NCI-H128 (cell line): Measurements from ENCODE around the gene AASDHPPT.

Source experiments
- DNase-seq: peaks from one replicate; lab custom pipeline; 2025; ENCODE audit not compliant: unreplicated experiment; lab: John Stamatoyannopoulos, UW

The AASDHPPT gene

DNA sequence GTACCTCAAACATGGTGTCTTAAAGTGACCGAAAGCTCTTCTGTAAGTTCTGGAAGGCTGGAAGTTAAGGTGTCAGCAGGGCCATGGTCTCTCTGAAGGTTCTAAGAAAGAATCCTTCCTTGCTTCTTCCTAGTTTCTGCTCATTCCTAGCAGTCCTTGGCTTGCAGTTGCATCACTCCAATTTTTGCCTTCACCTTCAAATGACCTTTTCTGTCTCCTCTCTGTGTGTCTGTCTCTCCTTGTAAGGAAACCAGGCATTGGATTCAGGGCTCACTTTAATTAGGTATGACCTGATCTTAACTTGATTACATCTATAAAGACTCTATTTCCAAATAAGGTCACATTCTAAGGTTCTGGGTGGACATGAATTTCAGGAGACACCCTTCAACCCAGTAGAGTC lies 8.7 kb downstream of the AASDHPPT start:
- no peak for DNase-seq

DNA sequence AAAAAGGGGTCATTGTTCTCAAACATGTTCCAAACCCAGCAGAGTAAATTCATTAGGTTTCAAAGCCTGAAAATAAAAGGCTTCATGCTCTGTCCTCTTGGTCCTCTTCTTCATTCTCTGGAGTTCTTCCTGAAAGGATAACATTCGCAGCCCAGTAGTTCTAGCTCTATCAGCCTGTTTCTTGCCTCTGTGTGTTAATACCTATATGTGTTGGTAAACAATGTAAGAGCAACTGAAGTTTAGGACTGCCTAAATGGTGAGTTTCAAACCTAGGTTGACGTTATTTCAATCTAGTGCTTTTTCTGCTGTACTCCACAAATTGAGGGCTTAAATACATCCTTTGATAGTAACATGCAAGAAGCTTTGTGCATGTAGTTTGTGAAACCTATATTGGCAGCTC lies 9.4 kb downstream of the AASDHPPT start:
- no peak for DNase-seq

DNA sequence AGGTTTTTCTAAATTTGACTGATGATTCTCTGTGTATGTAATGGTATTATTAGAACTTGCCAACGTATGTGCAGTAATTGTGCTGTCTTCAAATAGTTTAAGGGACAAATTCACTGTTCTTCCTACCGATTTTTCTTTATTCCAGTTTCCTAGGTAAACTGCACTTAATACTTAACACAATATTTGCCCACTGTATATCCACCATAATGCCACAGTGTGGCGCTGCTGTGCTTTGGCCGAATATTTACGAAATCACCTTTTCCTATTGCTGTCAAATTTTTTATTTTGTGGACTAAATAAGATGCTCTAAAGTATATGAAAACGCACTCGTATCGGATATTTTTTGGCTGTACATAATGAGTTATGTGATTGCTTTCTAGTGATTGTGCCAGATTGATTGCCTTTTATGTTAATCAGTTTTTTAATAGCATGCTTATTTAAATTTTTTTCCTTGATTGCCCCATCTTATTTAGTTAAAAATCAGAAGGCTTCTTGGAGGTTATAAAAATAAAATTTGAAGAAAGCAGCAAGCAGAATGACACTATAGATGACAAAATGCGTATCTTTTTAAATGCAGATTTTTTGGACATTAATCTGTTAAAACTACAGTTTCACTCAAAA lies 10.5 kb downstream of the AASDHPPT start:
- no peak for DNase-seq

DNA sequence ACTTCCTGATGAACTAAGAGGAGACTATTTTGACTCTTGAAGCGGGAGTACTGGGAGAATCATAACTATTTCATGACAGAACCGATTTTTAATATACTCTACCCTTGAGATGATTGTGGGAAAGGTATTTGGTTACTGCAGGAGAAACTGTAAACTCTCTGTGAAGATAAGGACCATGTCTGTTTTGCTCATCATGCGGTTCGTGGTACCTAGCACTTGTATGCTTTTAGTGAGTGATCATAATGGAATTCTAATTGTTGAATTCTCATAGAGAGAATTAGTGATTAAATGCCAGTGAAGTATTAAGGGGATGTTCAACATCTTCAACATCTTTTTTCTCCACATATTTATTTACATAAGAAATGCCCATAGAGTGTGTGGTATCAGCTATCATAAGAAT lies 11.4 kb downstream of the AASDHPPT start:
- no peak for DNase-seq

DNA sequence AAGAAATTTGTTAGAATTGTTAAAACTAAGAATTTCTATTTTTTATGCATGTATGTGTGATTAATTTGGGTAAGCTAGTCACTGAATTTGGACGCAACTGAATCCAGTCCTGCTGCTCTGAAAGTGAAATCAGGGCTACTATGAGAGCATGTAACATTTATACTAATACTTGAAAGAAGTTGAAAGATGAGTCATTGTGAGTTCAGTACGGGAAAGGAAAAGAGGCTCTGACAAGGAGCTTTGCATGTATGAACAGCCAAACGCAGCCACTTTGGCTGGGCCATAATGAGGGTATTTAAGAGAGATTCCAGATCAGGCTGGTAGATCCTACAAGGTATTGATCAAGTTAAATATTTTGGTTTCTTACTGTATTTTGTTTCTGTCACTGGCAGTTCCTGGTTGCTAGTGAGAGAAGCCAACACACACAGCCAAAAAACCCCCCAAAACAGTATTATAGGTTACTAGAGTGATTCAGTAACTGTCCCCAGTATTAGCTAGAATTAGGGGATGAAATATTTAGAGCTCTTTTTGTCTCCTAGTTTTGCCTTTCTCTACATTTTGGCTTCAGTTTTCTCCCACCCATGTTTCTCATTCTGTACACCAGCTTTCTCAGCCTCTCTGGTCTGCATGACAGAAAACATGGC lies 14.1 kb downstream of the AASDHPPT start:
- no peak for DNase-seq

DNA sequence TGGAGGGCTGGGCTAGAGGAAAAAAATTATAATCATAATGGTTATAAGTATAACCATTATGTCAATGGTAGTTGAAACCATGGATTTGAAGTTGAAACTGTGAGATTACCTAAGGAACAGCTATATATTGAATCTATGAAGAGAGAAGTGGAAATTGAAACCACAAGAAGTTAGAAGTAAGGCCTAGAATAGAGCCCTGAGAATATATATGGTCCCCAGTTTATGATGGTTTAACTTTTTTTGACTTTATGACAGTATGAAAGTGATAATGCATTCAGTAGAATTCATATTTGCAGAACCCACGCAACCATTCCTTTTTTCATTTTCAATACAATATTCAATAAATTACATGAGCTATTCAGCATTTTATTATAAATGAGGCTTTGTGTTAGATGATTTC lies 15.0 kb downstream of the AASDHPPT start:
- DNase-seq, result no peak

DNA sequence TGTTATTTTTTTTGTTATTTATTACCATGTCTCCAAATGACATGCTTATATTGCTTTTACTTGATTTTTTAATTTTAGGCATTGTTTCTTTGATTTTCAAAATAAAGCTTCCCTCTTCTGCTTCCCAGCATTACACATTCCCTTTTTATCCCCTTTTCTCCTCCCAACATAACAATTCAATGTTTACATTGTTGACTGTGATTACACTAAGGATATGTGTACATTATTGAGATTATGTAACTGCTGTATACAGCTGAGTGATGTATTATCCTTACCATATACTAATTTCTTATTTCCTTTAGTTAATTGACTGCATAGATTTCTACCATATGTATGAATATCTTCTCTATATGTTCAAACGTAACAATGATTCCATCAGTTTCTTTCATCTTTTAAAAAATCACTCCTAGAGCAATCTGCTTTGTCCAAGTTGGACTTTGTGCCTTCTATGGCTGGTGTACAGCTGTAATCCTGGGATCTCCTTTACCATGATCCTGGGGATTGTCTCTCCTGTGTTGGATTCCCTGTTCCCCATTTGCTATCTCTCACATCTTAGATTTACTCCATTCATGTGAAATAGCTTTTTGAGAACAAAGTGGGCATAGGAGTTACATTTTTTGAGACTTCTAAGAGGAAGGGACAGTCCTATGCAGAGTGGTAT lies 21.6 kb downstream of the AASDHPPT start:
- no peak for DNase-seq

DNA sequence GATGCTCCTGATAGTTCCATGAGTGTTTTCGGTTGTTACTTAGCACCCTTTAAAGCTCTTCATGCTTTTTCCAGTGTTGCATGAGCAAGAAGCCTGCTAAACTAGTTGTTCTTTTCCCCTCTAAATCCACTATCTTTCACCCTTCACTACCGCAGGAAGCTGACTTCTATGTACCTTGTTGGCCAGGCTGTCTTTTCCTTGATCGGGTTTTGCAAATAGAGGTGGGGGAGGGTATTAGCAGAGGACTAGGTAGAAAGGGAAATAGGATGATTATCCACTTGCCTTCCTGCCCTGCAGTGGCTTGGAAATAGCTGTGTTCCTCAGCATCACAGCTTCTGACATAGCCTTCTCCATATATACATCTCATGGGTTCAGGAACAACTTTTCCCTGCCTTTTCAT lies 23.9 kb downstream of the AASDHPPT start:
- DNase-seq, result no peak

DNA sequence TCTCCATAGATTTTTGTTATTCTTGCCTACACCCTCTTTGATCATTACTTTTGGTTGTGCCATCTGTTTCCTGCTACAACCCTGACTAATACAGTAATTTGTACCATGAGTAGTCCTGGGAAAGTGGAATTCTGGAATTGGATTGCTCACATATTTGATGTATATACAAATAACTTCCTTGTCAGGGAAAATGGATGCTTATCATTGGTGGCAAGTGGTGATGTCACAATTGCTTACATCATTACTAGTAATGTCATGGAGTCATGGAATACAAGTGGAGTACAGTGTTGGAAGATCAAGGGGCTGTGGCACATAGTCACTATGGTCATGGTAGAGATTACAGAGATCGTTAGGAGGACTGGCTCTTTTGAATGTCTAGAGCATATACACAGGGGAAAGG lies 24.4 kb downstream of the AASDHPPT start:
- no peak for DNase-seq

DNA sequence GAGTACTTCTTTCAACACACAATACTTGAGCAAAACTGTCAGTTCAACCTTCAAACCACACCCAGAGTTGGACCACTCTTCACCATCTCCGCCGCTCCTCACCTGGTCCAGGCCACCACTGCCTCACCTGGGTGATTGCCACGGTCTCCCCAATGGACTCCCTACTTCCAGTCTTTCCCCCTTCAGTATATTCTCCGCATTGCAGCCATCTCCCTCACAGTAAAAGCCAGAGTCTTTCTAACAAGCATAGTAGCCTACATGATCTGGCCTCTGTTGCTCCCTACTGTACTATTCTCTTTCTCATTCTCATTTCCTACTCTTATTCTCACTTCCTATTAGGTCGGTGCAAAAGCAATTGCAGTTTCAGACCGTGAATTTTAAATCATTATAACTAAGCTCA lies 28.5 kb downstream of the AASDHPPT start:
- DNase-seq, result no peak

DNA sequence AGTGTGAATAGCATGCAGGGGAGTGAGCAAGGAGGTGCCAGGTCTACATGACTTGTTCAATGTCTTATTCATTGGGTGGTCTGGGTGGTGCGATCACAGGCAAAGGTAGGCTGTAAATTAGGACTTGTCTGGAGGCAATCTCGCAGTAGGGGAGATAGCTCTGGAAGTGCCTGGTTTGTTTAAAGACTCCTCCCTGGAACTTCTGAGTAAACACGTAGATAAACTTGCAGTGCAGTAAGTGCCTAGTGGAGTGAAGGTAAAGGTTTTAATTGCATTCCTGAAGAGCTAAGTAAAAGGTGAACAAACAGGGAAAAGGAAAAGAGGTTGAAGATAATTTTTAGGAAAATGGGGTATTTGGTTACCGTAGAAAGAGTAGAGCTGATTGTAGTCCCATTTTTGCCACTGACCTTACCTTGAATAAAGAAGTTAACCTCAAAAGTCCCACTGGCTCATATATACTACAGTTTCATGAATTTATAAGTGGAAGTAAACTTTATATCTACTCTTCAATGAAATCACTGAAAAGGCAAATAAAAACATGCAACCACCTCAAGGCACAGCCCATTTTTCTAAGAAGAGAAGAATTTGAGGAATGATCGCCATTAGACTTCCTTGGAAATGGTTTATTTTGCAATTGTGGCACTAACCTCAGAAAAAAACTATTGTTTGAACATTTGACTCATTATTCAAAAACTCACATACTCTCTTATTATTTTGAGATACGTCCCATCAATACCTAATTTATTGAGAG lies 44.3 kb downstream of the AASDHPPT start:
- no peak for DNase-seq

DNA sequence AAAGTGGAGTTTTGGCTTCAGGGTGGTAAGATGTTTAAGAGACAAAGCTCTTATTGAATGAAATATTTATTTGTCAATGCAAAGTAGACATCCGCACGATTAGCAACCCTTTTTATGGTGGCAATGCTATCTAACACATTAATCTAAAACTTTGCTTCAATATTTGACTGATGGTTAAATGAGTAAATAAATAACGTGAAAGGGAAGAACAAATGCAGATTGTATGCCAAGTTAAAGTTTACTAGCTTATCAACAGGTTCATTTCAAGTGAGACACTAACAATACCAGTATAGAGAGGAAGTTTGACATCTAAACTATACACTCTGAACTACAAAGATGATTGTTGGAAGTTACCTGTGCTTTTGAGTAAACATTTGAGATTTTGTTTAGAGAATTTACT lies 50.1 kb downstream of the AASDHPPT start:
- no peak for DNase-seq

DNA sequence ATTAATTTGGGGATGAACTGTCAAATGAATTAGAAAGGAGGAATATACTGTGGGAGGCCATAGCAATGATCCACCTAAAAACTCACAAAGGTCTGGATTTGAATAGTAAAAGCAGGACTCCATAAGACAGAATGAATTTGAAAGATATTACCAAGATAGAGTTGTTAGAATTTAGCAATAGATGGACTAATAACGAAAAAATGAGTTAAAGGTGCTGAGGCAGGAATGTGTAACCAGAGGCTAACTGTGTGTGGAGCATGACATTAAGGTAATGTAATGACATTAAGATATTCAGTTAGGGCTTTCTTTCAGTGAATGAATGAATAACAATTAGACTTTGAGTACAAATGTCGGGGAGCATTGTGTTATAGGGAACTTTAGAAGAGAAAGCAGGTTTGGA lies 51.3 kb downstream of the AASDHPPT start:
- DNase-seq, result no peak

DNA sequence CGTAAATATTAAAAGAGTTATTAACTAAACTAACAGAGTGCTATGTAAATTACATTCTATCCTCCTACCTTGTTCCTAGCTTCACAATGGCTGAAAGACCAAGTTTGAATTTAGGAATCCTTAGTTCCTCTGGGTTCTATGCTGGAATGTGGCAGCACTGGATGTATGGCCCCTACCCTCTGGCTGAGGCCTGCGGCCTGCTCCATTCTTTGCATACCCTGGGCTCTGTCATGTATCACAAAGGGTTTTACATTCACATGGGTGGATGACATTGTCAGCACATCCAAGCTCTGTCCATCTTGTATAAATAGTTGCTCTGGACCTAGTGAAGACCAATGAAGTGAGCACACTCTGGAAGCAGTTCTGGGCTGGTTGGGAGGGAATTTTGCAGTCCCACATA lies 54.5 kb downstream of the AASDHPPT start:
- no peak for DNase-seq

DNA sequence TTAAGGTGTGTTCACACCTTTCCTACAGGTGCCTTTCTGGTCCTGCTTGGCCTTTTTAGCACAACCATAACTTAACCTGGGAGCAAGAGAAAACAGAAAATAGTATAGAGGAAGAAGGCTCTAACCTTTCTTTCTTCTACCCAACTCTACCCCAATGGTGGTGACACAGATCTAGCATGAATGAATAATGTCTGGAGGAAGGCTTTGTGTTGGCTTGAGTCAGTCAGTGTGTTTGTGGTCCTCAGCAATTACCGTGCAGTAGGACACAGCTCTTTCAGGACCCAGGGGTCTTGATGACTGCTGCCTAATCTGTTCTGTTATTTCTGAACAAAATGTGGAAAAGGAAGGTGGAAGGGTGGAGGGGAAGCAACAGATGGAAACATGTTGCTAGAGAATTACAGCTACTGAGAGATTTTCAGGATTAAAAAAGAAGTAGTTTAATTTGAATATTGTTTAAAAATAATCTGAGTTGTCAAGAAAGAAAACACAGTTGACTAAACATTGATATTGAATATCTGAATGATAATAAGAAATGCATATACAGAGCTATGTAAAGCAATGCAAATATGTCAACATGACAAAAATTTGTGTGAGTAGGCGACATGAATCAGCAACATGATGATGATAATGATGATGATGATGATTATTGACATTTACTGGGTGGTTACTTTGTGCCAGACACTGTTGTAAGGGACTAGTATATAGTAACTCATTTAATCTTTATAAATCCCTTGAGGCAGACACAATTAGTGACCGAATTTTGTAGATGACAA lies 55.3 kb downstream of the AASDHPPT start:
- DNase-seq, result no peak

DNA sequence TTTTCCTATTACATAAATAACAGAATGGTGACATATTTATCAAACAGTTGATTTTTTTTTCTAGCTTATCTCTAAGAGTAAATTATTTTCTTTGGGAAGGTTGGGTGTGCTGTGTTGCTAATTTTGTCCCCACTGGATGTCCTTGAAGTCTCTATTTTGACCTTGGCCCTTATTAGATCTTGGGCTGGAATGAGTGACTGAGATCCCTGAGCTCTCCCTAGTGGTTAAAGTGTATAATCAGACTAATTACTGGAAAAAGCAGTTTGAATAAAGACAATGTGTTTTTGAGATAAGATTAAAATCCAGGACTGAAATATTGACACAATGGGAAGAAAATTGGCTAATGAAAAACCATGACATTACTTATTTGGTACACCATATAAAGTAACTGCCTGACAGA lies 56.1 kb downstream of the AASDHPPT start:
- no peak for DNase-seq

DNA sequence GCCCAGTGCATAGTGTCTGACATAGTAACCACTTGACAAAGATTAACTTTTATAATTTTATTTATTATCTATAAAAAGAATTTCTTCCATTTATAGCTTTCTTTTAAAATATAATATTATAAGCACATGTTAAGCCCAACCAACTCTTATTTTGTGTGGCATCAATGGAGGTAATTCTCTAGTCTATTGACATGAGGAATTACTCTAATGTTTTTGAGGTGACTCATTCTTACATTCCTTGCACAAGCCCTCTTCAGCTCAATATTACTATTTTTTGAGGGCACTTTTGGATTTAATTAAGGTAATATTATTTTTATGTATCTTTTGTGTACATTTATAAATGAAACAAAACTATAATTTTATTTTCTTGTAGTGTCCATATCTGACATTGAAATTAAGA lies 59.6 kb downstream of the AASDHPPT start:
- DNase-seq, result no peak

DNA sequence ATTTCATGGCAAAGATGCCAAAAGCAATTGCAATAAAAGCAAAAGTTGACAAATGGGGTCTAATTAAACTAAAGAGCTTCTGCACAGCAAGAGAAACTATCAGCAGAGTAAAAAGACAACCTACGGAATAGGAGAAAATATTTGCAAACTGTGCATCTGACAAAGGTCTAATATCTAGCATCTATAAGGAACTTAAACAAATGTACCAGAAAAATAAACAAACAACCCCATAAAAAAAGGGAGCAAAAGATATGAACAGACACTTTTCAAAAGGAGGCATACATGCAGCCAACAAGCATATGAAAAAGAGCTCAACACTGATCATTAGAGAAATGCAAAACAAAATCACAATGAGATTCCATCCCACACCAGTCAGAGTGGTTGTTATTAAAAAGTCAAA lies 60.3 kb downstream of the AASDHPPT start:
- no peak for DNase-seq
